GM12872 (cell line): ENCODE results near the gene ATP6AP1.

Source experiments
- TF ChIP-seq, protein P1 (sequence below): IDR thresholded peaks from 3 replicates; pipeline ENCODE4 v1.5.1; 2011; ENCODE audit warnings: low read depth, mild to moderate bottlenecking, low read length, moderate library complexity; ENCODE audit not compliant: insufficient read depth

ATP6AP1 gene

DNA sequence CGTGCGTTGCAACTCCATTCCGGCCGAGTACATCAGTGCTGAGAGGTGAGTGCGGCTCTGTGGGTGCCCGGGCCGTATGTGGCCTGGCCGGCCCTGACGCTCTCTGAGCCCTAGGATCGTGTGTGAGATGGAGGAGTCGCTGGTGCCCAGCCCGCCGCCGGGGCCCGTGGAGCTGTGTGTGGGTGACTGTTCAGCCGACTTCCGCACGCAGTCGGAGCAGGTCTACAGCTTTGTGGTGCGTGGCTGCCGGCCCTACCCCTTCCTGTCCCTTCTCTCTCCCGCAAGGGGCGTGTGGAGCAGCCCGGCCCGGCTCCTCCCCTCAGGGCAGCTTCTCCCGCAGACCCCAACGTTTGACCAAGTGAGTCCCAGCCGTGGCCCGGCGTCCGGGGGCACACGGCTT, 37.6 kb downstream of the ATP6AP1 start:
- TF ChIP-seq, protein P1, sequence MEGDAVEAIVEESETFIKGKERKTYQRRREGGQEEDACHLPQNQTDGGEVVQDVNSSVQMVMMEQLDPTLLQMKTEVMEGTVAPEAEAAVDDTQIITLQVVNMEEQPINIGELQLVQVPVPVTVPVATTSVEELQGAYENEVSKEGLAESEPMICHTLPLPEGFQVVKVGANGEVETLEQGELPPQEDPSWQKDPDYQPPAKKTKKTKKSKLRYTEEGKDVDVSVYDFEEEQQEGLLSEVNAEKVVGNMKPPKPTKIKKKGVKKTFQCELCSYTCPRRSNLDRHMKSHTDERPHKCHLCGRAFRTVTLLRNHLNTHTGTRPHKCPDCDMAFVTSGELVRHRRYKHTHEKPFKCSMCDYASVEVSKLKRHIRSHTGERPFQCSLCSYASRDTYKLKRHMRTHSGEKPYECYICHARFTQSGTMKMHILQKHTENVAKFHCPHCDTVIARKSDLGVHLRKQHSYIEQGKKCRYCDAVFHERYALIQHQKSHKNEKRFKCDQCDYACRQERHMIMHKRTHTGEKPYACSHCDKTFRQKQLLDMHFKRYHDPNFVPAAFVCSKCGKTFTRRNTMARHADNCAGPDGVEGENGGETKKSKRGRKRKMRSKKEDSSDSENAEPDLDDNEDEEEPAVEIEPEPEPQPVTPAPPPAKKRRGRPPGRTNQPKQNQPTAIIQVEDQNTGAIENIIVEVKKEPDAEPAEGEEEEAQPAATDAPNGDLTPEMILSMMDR = no peak

GRCh38 chrX:154466907-154467306, 38.4 kb downstream of the ATP6AP1 start:
- TF ChIP-seq, protein P1 = no peak

DNA sequence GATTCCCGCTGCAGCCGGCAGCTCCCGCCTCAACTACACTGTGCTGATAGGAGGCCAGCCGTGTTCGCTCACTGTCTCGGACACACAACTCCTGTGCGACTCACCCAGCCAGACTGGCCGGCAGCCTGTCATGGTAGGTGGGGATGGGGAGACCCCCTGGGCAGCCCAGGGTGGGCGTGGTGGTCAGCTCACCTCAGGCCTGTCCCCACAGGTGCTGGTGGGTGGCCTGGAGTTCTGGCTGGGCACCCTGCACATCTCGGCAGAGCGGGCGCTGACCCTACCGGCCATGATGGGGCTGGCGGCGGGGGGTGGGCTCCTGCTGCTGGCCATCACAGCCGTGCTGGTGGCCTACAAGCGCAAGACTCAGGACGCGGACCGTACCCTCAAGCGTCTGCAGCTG, 39.1 kb downstream of the ATP6AP1 start:
- TF ChIP-seq, protein P1 = no peak

- TF ChIP-seq, protein P1 = no peak
Measured at GRCh38 chrX:154468217-154468616, 39.7 kb downstream of the ATP6AP1 start.

- TF ChIP-seq, protein P1 = no peak
Measured at GRCh38 chrX:154469114-154469513, 40.6 kb downstream of the ATP6AP1 start.

GRCh38 chrX:154469880-154470279, 41.4 kb downstream of the ATP6AP1 start:
- TF ChIP-seq, protein P1 = no peak

- TF ChIP-seq, protein P1 = no peak
Measured at GRCh38 chrX:154470434-154470833, 42.0 kb downstream of the ATP6AP1 start.
